ENCODE measurements around the gene NOS1AP.

The NOS1AP gene

GRCh38 chr1:162405800-162406199, 336.3 kb downstream of the NOS1AP start:
- H3K36me3 ChIP-seq (ENCODE audit: insufficient read depth, low read length) = no peaks in the 10 kb centered on the region
- no peaks in the 10 kb centered on the region for H3K9me3 ChIP-seq (ENCODE audit: insufficient read depth, low read depth, low read length)
- H3K79me2 ChIP-seq (ENCODE audit: insufficient read depth, low read length) = no peaks in the 10 kb centered on the region
- no peaks in the 10 kb centered on the region for H3F3A ChIP-seq (ENCODE audit: low read depth)
- no peak overlapping the region for H3K4me3 ChIP-seq (ENCODE audit: low read length, poor library complexity, severe bottlenecking)
- no peaks in the 10 kb centered on the region for H3K9me2 ChIP-seq (replicated peaks; ENCODE audit: low read depth, low read length)
- peaks cover 8% of the 10 kb centered on the region for H3K4me1 ChIP-seq (ENCODE audit: insufficient read depth, low read length, poor library complexity, severe bottlenecking)
- H2AFZ ChIP-seq (ENCODE audit: low read length) = no peak overlapping the region
- no peak overlapping the region for H3K9ac ChIP-seq (ENCODE audit: low read depth, low read length, poor library complexity, severe bottlenecking)
- no peaks in the 10 kb centered on the region for H4K20me1 ChIP-seq (ENCODE audit: insufficient read depth, low read length, poor library complexity, severe bottlenecking)
- H3K27me3 ChIP-seq (ENCODE audit: insufficient read depth, low read length, poor library complexity, severe bottlenecking) = no peaks in the 10 kb centered on the region
- H3K4me2 ChIP-seq (ENCODE audit: low read depth, low read length, poor library complexity, severe bottlenecking) = no peak overlapping the region
- TF ChIP-seq EZH2phosphoT487 (IDR thresholded peaks at IDR 0.05; ENCODE audit: borderline replicate concordance) (no peak), CTCF (conservative IDR thresholded peaks at IDR 0.05; ENCODE audit: low read length) (no peak)

GRCh38 chr1:162406811-162407210, 337.3 kb downstream of the NOS1AP start:
- TF ChIP-seq EZH2phosphoT487 (IDR thresholded peaks at IDR 0.05; ENCODE audit: borderline replicate concordance) (no peak), CTCF (conservative IDR thresholded peaks at IDR 0.05; ENCODE audit: low read length) (no peak)
- Histone ChIP-seq H3K9me3 (ENCODE audit: insufficient read depth, low read depth, low read length) (no peaks in the 10 kb centered on the region), H3F3A (ENCODE audit: low read depth) (no peaks in the 10 kb centered on the region), H3K79me2 (ENCODE audit: insufficient read depth, low read length) (no peaks in the 10 kb centered on the region), H3K4me2 (ENCODE audit: low read depth, low read length, poor library complexity, severe bottlenecking) (no peak overlapping the region), H3K4me3 (ENCODE audit: low read length, poor library complexity, severe bottlenecking) (no peak overlapping the region), H4K20me1 (ENCODE audit: insufficient read depth, low read length, poor library complexity, severe bottlenecking) (no peaks in the 10 kb centered on the region), H3K36me3 (ENCODE audit: insufficient read depth, low read length) (no peaks in the 10 kb centered on the region), H3K4me1 (ENCODE audit: insufficient read depth, low read length, poor library complexity, severe bottlenecking) (peaks cover 8% of the 10 kb centered on the region), H3K9me2 (replicated peaks; ENCODE audit: low read depth, low read length) (no peaks in the 10 kb centered on the region), H3K27me3 (ENCODE audit: insufficient read depth, low read length, poor library complexity, severe bottlenecking) (no peaks in the 10 kb centered on the region), H2AFZ (ENCODE audit: low read length) (no peak overlapping the region), H3K9ac (ENCODE audit: low read depth, low read length, poor library complexity, severe bottlenecking) (no peak overlapping the region)

GRCh38 chr1:162407539-162407938, 338.0 kb downstream of the NOS1AP start:
- Histone ChIP-seq H3K36me3 (ENCODE audit: insufficient read depth, low read length) (no peaks in the 10 kb centered on the region), H3F3A (ENCODE audit: low read depth) (no peaks in the 10 kb centered on the region), H2AFZ (ENCODE audit: low read length) (peak overlapping the region; percentile 5; the same call in 1 of the 2 replicates), H3K27me3 (ENCODE audit: insufficient read depth, low read length, poor library complexity, severe bottlenecking) (no peaks in the 10 kb centered on the region), H3K79me2 (ENCODE audit: insufficient read depth, low read length) (no peaks in the 10 kb centered on the region), H3K9me3 (ENCODE audit: insufficient read depth, low read depth, low read length) (no peaks in the 10 kb centered on the region), H4K20me1 (ENCODE audit: insufficient read depth, low read length, poor library complexity, severe bottlenecking) (no peaks in the 10 kb centered on the region), H3K9ac (ENCODE audit: low read depth, low read length, poor library complexity, severe bottlenecking) (no peak overlapping the region), H3K4me3 (ENCODE audit: low read length, poor library complexity, severe bottlenecking) (no peak overlapping the region), H3K4me2 (ENCODE audit: low read depth, low read length, poor library complexity, severe bottlenecking) (no peak overlapping the region), H3K4me1 (ENCODE audit: insufficient read depth, low read length, poor library complexity, severe bottlenecking) (peaks cover 8% of the 10 kb centered on the region), H3K9me2 (replicated peaks; ENCODE audit: low read depth, low read length) (no peaks in the 10 kb centered on the region)
- no peak for TF ChIP-seq EZH2phosphoT487 (IDR thresholded peaks at IDR 0.05; ENCODE audit: borderline replicate concordance)
- no peak for TF ChIP-seq CTCF (conservative IDR thresholded peaks at IDR 0.05; ENCODE audit: low read length)
